HEK293 (cell line): Measurements from ENCODE around the gene LRRC46.

Experiments used
- EGR2 ChIP-seq: fragments of 450-650 bp; formaldehyde crosslinking; IDR thresholded peaks from 2 replicates; pipeline ENCODE4 v1.5.1; 2016; ENCODE audit warnings: low read depth, missing biosample characterization, missing genetic modification characterization
- ELK4 ChIP-seq: IDR thresholded peaks from 2 replicates; pipeline ENCODE4 v1.6.1; 2011; ENCODE audit warnings: mild to moderate bottlenecking, low read depth, low read length, borderline replicate concordance
- GFI1B ChIP-seq: fragments of 450-650 bp; formaldehyde crosslinking; IDR thresholded peaks from 2 replicates; pipeline ENCODE4 v1.5.1; 2016; ENCODE audit warnings: missing biosample characterization, missing genetic modification characterization
- HIC1 ChIP-seq: fragments of 450-650 bp; formaldehyde crosslinking; IDR thresholded peaks from 2 replicates; pipeline ENCODE4 v1.5.1; 2016; ENCODE audit warnings: missing biosample characterization, missing genetic modification characterization
- KLF1 ChIP-seq: fragments of 450-650 bp; formaldehyde crosslinking; IDR thresholded peaks from 2 replicates; pipeline ENCODE4 v1.5.1; 2016; ENCODE audit warnings: missing biosample characterization, missing genetic modification characterization
- MYNN ChIP-seq: fragments of 450-650 bp; formaldehyde crosslinking; IDR thresholded peaks from 2 replicates; pipeline ENCODE4 v1.5.1; 2016; ENCODE audit warnings: missing biosample characterization, missing genetic modification characterization, borderline replicate concordance
- MZF1 ChIP-seq: fragments of 450-650 bp; formaldehyde crosslinking; IDR thresholded peaks from 2 replicates; pipeline ENCODE4 v1.5.1; 2017; ENCODE audit warnings: missing biosample characterization, missing genetic modification characterization, borderline replicate concordance
- OSR2 ChIP-seq: fragments of 450-650 bp; formaldehyde crosslinking; IDR thresholded peaks from 2 replicates; pipeline ENCODE4 v1.5.1; 2016; ENCODE audit warnings: missing biosample characterization, missing genetic modification characterization
- PRDM10 ChIP-seq: fragments of 450-650 bp; formaldehyde crosslinking; IDR thresholded peaks from 2 replicates; pipeline ENCODE4 v1.5.1; 2016; ENCODE audit warnings: missing biosample characterization, missing genetic modification characterization
- SCRT2 ChIP-seq: fragments of 450-650 bp; formaldehyde crosslinking; IDR thresholded peaks from 2 replicates; pipeline ENCODE4 v1.5.1; 2016; ENCODE audit warnings: missing biosample characterization, missing genetic modification characterization
- YY2 ChIP-seq: fragments of 450-650 bp; formaldehyde crosslinking; IDR thresholded peaks from 2 replicates; pipeline ENCODE4 v1.5.1; 2016; ENCODE audit warnings: missing biosample characterization, missing genetic modification characterization
- ZIC2 ChIP-seq: fragments of 450-650 bp; formaldehyde crosslinking; IDR thresholded peaks from 2 replicates; pipeline ENCODE4 v1.5.1; 2016; ENCODE audit warnings: missing biosample characterization, missing genetic modification characterization
- ZNF146 ChIP-seq: fragments of 450-650 bp; formaldehyde crosslinking; IDR thresholded peaks from 2 replicates; pipeline ENCODE4 v1.5.1; 2016; ENCODE audit warnings: missing biosample characterization, missing genetic modification characterization
- ZNF155 ChIP-seq: fragments of 450-650 bp; formaldehyde crosslinking; IDR thresholded peaks from 2 replicates; pipeline ENCODE4 v1.5.1; 2016; ENCODE audit warnings: missing biosample characterization, missing genetic modification characterization
- ZNF184 ChIP-seq: fragments of 450-650 bp; IDR thresholded peaks from 2 replicates; pipeline ENCODE4 v1.5.1; 2018; ENCODE audit warnings: missing biosample characterization, mild to moderate bottlenecking, missing genetic modification characterization
- ZNF211 ChIP-seq: fragments of 450-650 bp; formaldehyde crosslinking; IDR thresholded peaks from 2 replicates; pipeline ENCODE4 v1.5.1; 2016; ENCODE audit warnings: low read depth, missing biosample characterization, missing genetic modification characterization
- ZNF280D ChIP-seq: fragments of 450-650 bp; formaldehyde crosslinking; IDR thresholded peaks from 2 replicates; pipeline ENCODE4 v1.5.1; 2016; ENCODE audit warnings: missing biosample characterization, missing genetic modification characterization
- ZNF354C ChIP-seq: fragments of 450-650 bp; formaldehyde crosslinking; IDR thresholded peaks from 2 replicates; pipeline ENCODE4 v1.5.1; 2016; ENCODE audit warnings: missing biosample characterization, missing genetic modification characterization, low read depth, borderline replicate concordance
- ZNF416 ChIP-seq: fragments of 450-650 bp; formaldehyde crosslinking; IDR thresholded peaks from 2 replicates; pipeline ENCODE4 v1.5.1; 2016; ENCODE audit warnings: missing biosample characterization, missing genetic modification characterization
- ZNF529 ChIP-seq: fragments of 450-650 bp; formaldehyde crosslinking; IDR thresholded peaks from 2 replicates; pipeline ENCODE4 v1.5.1; 2017; ENCODE audit warnings: missing genetic modification characterization, missing biosample characterization; ENCODE audit not compliant: insufficient replicate concordance
- ZNF544 ChIP-seq: fragments of 450-650 bp; formaldehyde crosslinking; IDR thresholded peaks from 2 replicates; pipeline ENCODE4 v1.5.0; 2017; ENCODE audit warnings: missing biosample characterization, missing genetic modification characterization
- ZNF555 ChIP-seq: fragments of 450-650 bp; formaldehyde crosslinking; conservative IDR thresholded peaks from 2 replicates; pipeline ENCODE4 v1.5.1; 2017; ENCODE audit warnings: missing biosample characterization, mild to moderate bottlenecking, missing genetic modification characterization, inconsistent platforms
- ZNF558 ChIP-seq: fragments of 450-650 bp; formaldehyde crosslinking; IDR thresholded peaks from 2 replicates; pipeline ENCODE4 v1.5.1; 2016; ENCODE audit warnings: missing biosample characterization, missing genetic modification characterization
- ZNF596 ChIP-seq: fragments of 450-650 bp; IDR thresholded peaks from 2 replicates; pipeline ENCODE4 v1.5.0; 2018; ENCODE audit warnings: missing biosample characterization, mild to moderate bottlenecking, missing genetic modification characterization, moderate library complexity
- ZNF626 ChIP-seq: fragments of 450-650 bp; sonication (Bioruptor Pico); formaldehyde crosslinking; IDR thresholded peaks from 2 replicates; pipeline ENCODE4 v1.5.1; 2018; ENCODE audit warnings: missing biosample characterization, missing genetic modification characterization, inconsistent platforms
- ZNF629 ChIP-seq: fragments of 450-650 bp; formaldehyde crosslinking; IDR thresholded peaks from 2 replicates; pipeline ENCODE4 v1.5.1; 2017; ENCODE audit warnings: missing biosample characterization, missing genetic modification characterization
- ZNF670 ChIP-seq: fragments of 450-650 bp; formaldehyde crosslinking; IDR thresholded peaks from 2 replicates; pipeline ENCODE4 v1.5.1; 2016; ENCODE audit warnings: missing biosample characterization, missing genetic modification characterization, low read depth
- ZNF777 ChIP-seq: fragments of 450-650 bp; formaldehyde crosslinking; IDR thresholded peaks from 2 replicates; pipeline ENCODE4 v1.5.1; 2017; ENCODE audit warnings: missing biosample characterization, missing genetic modification characterization, borderline replicate concordance
- ZNF785 ChIP-seq: fragments of 450-650 bp; formaldehyde crosslinking; IDR thresholded peaks from 2 replicates; pipeline ENCODE4 v1.5.1; 2016; ENCODE audit warnings: missing biosample characterization, missing genetic modification characterization
- ZNF837 ChIP-seq: fragments of 450-650 bp; formaldehyde crosslinking; IDR thresholded peaks from 2 replicates; pipeline ENCODE4 v1.5.1; 2016; ENCODE audit warnings: missing biosample characterization, missing genetic modification characterization

LRRC46 gene

GRCh38 chr17:47831003-47831933 lies at the start of gene LRRC46, which contains the start of gene MRPL10 (continued):
- no peak for TF ChIP-seq ZNF280D
- no peak for TF ChIP-seq ZNF785 (tag by site-specific recombination)
- no peak for TF ChIP-seq MZF1 (tag by site-specific recombination)
- TF ChIP-seq ZNF155 (tag by site-specific recombination): no peak
- TF ChIP-seq EGR2 (tag by site-specific recombination): peak; percentile 64
- TF ChIP-seq KLF1 (tag by site-specific recombination): 0 out of 2 replicates have a peak, but pooled peaks have one; percentile 28
- no peak for TF ChIP-seq ZNF777 (tag by site-specific recombination)
- no peak for TF ChIP-seq ZNF544 (tag by site-specific recombination)
- no peak for TF ChIP-seq ZNF416 (tag by site-specific recombination)
- TF ChIP-seq ZNF529 (tag by site-specific recombination): no peak
- peak; percentile 32; the same call in 1 of the 2 replicates for TF ChIP-seq OSR2 (tag by site-specific recombination)
- no peak for TF ChIP-seq HIC1 (tag by site-specific recombination)
- no peak for TF ChIP-seq GFI1B (tag by site-specific recombination)
- TF ChIP-seq ZNF146 (tag by site-specific recombination): peak; percentile 18; the same call in 1 of the 2 replicates
- peak; percentile 59 for TF ChIP-seq SCRT2 (tag by site-specific recombination)
- TF ChIP-seq ELK4: peak; percentile 92; the same call in 1 of the 2 replicates
- TF ChIP-seq PRDM10 (tag by site-specific recombination): peak; percentile 81
- TF ChIP-seq ZNF837: no peak
- TF ChIP-seq MYNN (tag by site-specific recombination): peak; percentile 84
- no peak for TF ChIP-seq ZNF354C
- TF ChIP-seq ZIC2 (tag by site-specific recombination): no peak
- TF ChIP-seq ZNF184 (tag by site-specific recombination): no peak
- peak; percentile 95 for TF ChIP-seq YY2 (tag by site-specific recombination)
- no peak for TF ChIP-seq ZNF596 (tag by site-specific recombination)
- TF ChIP-seq ZNF555: no peak
- TF ChIP-seq ZNF626 (tag by site-specific recombination): no peak
- TF ChIP-seq ZNF670 (tag by site-specific recombination): no peak
- TF ChIP-seq ZNF558 (tag by site-specific recombination): no peak
- peak; percentile 70 for TF ChIP-seq ZNF629 (tag by site-specific recombination)
- TF ChIP-seq ZNF211: no peak
